IMR-90 (cell line): Measurements from ENCODE around the gene SIAH3. TPM values are rescaled to one million over a fixed set of nuclear protein-coding genes. Genes with fewer than 3 reads are reported as not detected.

Source experiments
- ATAC-seq: fragments of 200-7000 bp; cut with Tn5 transposase; 2 replicates; pipeline ENCODE4 v1.9.1; 2020; ENCODE audit warnings: low read depth, mild to moderate bottlenecking, moderate library complexity
- BruUV-seq: library from RNA; stranded (reverse); fragments of 400-500 nt; replicated peaks from 2 replicates; lab custom pipeline; 2021; lab: Mats Ljungman, UMichigan
- CTCF ChIA-PET: fragments of 300-600 bp; formaldehyde crosslinking; extraction: SDS; loops from one replicate; lab custom pipeline; 2021; ENCODE audit warnings: antibody characterized with exemption; lab: Yijun Ruan, JAX
- POLR2A ChIA-PET: fragments of 300-600 bp; sonication (Branson Sonifier 250); formaldehyde crosslinking; loops from one replicate; lab custom pipeline; 2022; ENCODE audit warnings: antibody characterized with exemption; ENCODE audit not compliant: unreplicated experiment; lab: Charles Lee
- DNase-seq: peaks from one replicate; pipeline ENCODE4 v3.0.0; 2013
- H2AFZ ChIP-seq: replicated peaks from 2 replicates; pipeline ENCODE3; 2013; ENCODE audit warnings: low read length, mild to moderate bottlenecking; ENCODE audit not compliant: poor library complexity
- H2AK5ac ChIP-seq: 2 replicates; pipeline ENCODE4 v1.6.1; 2013; ENCODE audit warnings: low read depth, low read length, inconsistent platforms
- H2AK9ac ChIP-seq: replicated peaks from 2 replicates; pipeline ENCODE3; 2013; ENCODE audit warnings: mild to moderate bottlenecking, low read depth, low read length, moderate library complexity; ENCODE audit not compliant: poor library complexity
- H2BK120ac ChIP-seq: 2 replicates; pipeline ENCODE4 v1.6.1; 2013; ENCODE audit warnings: low read depth, low read length, inconsistent platforms
- H2BK15ac ChIP-seq: 3 replicates; pipeline ENCODE4 v1.6.1; 2013; ENCODE audit warnings: low read depth, low read length, inconsistent platforms
- H2BK20ac ChIP-seq: 2 replicates; pipeline ENCODE4 v1.6.1; 2013; ENCODE audit warnings: low read depth, mild to moderate bottlenecking, inconsistent platforms, low read length, moderate library complexity
- H2BK5ac ChIP-seq: 2 replicates; pipeline ENCODE4 v1.6.1; 2013; ENCODE audit warnings: mild to moderate bottlenecking, low read depth, low read length, inconsistent platforms; ENCODE audit not compliant: poor library complexity, severe bottlenecking
- H3K14ac ChIP-seq: replicated peaks from 2 replicates; pipeline ENCODE4 v1.6.1; 2013; ENCODE audit warnings: low read depth, low read length, inconsistent platforms
- H3K18ac ChIP-seq: 2 replicates; pipeline ENCODE4 v1.6.1; 2013; ENCODE audit warnings: low read depth, low read length, control low read depth
- H3K23ac ChIP-seq: 2 replicates; pipeline ENCODE4 v1.6.1; 2013; ENCODE audit warnings: low read depth, low read length, inconsistent platforms
- H3K27ac ChIP-seq: 2 replicates; pipeline ENCODE4 v1.5.1; 2013; ENCODE audit warnings: mild to moderate bottlenecking, control low read depth, low read length; ENCODE audit not compliant: insufficient read depth
- H3K27me3 ChIP-seq: 2 replicates; pipeline ENCODE4 v1.6.1; 2013; ENCODE audit warnings: low read length; ENCODE audit not compliant: control insufficient read depth, insufficient read depth
- H3K36me3 ChIP-seq: 2 replicates; pipeline ENCODE4 v1.6.1; 2013; ENCODE audit warnings: low read length, mixed read lengths; ENCODE audit not compliant: control insufficient read depth, insufficient read depth
- H3K4ac ChIP-seq: 2 replicates; pipeline ENCODE4 v1.6.1; 2013; ENCODE audit warnings: low read depth, low read length, inconsistent platforms
- H3K4me1 ChIP-seq: 2 replicates; pipeline ENCODE4 v1.6.1; 2013; ENCODE audit warnings: low read length, mixed read lengths; ENCODE audit not compliant: control insufficient read depth, insufficient read depth
- H3K4me2 ChIP-seq: 2 replicates; pipeline ENCODE4 v1.6.1; 2013; ENCODE audit warnings: low read depth, mild to moderate bottlenecking, control low read depth, low read length, moderate library complexity
- H3K4me3 ChIP-seq: 2 replicates; pipeline ENCODE4 v1.5.1; 2013; ENCODE audit warnings: low read depth, mild to moderate bottlenecking, control low read depth, low read length, moderate library complexity; ENCODE audit not compliant: insufficient read depth
- H3K56ac ChIP-seq: 2 replicates; pipeline ENCODE4 v1.6.1; 2013; ENCODE audit warnings: low read length, inconsistent platforms; ENCODE audit not compliant: insufficient read depth; ENCODE audit errors: extremely low read depth
- H3K79me1 ChIP-seq, 2 experiments: 2 replicates each; pipeline ENCODE4 v1.6.1; 2013; ENCODE audit warnings: low read length in 2 of 2, inconsistent platforms in 1 of 2, low read depth in 1 of 2
- H3K9ac ChIP-seq: 2 replicates; pipeline ENCODE4 v1.6.1; 2013; ENCODE audit warnings: low read depth, low read length, control low read depth
- H3K9me1 ChIP-seq: 2 replicates; pipeline ENCODE4 v1.6.1; 2013; ENCODE audit warnings: low read length, inconsistent platforms; ENCODE audit not compliant: insufficient read depth
- H3K9me3 ChIP-seq: 2 replicates; pipeline ENCODE4 v1.6.1; 2013; ENCODE audit warnings: low read length; ENCODE audit not compliant: control insufficient read depth, insufficient read depth
- H4K20me1 ChIP-seq: 2 replicates; pipeline ENCODE4 v1.6.1; 2013; ENCODE audit warnings: low read length, inconsistent platforms; ENCODE audit not compliant: insufficient read depth
- H4K5ac ChIP-seq: 2 replicates; pipeline ENCODE4 v1.6.1; 2013; ENCODE audit warnings: mild to moderate bottlenecking, low read depth, low read length, control low read depth
- H4K8ac ChIP-seq, 2 experiments: 2 replicates each; pipeline ENCODE4 v1.6.1; 2013; ENCODE audit warnings: low read depth in 2 of 2, low read length in 2 of 2, control low read depth in 1 of 2, inconsistent platforms in 1 of 2
- H4K91ac ChIP-seq: 2 replicates; pipeline ENCODE4 v1.6.1; 2013; ENCODE audit warnings: low read depth, low read length, inconsistent platforms; ENCODE audit not compliant: insufficient read depth
- BHLHE40 ChIP-seq: fragments of 150-350 bp; IDR thresholded peaks from 2 replicates; pipeline ENCODE4 v1.6.1; 2016; ENCODE audit warnings: mild to moderate bottlenecking, low read depth, low read length
- CHD1 ChIP-seq: IDR thresholded peaks from 2 replicates; pipeline ENCODE4 v1.6.1; 2012; ENCODE audit warnings: low read depth, low read length, improper control_type of control experiment
- ELK1 ChIP-seq: fragments of 150-350 bp; IDR thresholded peaks from 2 replicates; pipeline ENCODE4 v1.6.1; 2016; ENCODE audit warnings: low read depth, mild to moderate bottlenecking, low read length, moderate library complexity, borderline replicate concordance
- MAFK ChIP-seq: IDR thresholded peaks from 2 replicates; pipeline ENCODE4 v1.6.1; 2012; ENCODE audit warnings: low read depth, low read length, improper control_type of control experiment
- MAZ ChIP-seq: IDR thresholded peaks from 2 replicates; pipeline ENCODE4 v1.6.1; 2012; ENCODE audit warnings: low read depth, mild to moderate bottlenecking, low read length, improper control_type of control experiment, moderate library complexity, borderline replicate concordance
- NFE2L2 ChIP-seq: fragments of 150-350 bp; IDR thresholded peaks from 2 replicates; pipeline ENCODE4 v1.6.1; 2016; ENCODE audit warnings: low read depth, mild to moderate bottlenecking, low read length
- POLR2A ChIP-seq: IDR thresholded peaks from 2 replicates; pipeline ENCODE4 v1.6.1; 2012; ENCODE audit warnings: mild to moderate bottlenecking, low read depth, low read length
- RAD21 ChIP-seq: IDR thresholded peaks from 2 replicates; pipeline ENCODE4 v1.6.1; 2012; ENCODE audit warnings: low read length, improper control_type of control experiment
- RCOR1 ChIP-seq: IDR thresholded peaks from 2 replicates; pipeline ENCODE4 v1.6.1; 2012; ENCODE audit warnings: mild to moderate bottlenecking, low read length, improper control_type of control experiment; ENCODE audit not compliant: insufficient replicate concordance
- RFX5 ChIP-seq: IDR thresholded peaks from 2 replicates; pipeline ENCODE4 v1.8.0; 2012; ENCODE audit warnings: low read depth, mild to moderate bottlenecking, low read length, moderate library complexity
- USF2 ChIP-seq: fragments of 150-350 bp; IDR thresholded peaks from 2 replicates; pipeline ENCODE4 v1.6.1; 2017; ENCODE audit warnings: mild to moderate bottlenecking, antibody characterized with exemption, low read length, low read depth
- whole genome bisulfite sequencing, 2 experiments: methylation state at CpG; one replicate each; pipeline versions ENCODE4 v1.1.5 to v1.1.7; 2013; ENCODE audit warnings: missing lambda C conversion rate in 2 of 2; ENCODE audit not compliant: insufficient read length in 1 of 2; ENCODE audit errors: extremely low coverage in 2 of 2; 5-methylcytosine and 5-hydroxymethylcytosine counted together
- dilution Hi-C: fragments of 300-500 bp; cut with HindIII; formaldehyde crosslinking; loops from one replicate; pipeline ENCODE4 v1.14.3; 2018; ENCODE audit warnings: low sequenced_read_pairs; ENCODE audit not compliant: unreplicated experiment
- in situ Hi-C: fragments of 300-500 bp; cut with MboI; formaldehyde crosslinking; loops from 3 replicates; pipeline ENCODE4 v1.14.3; 2019; ENCODE audit warnings: low sequenced_read_pairs, inconsistent platforms, mixed read lengths
- intact Hi-C: fragments of 100-400 bp; cut with micrococcal nuclease; formaldehyde crosslinking; loops from 2 replicates; pipeline ENCODE4 v1.10.0; 2022
- polyA plus RNA-seq, 3 experiments: library from polyadenylated mRNA; depleted of rRNA; stranded (reverse); fragments of >200 nt; gene quantifications; 2 replicates each; pipeline ENCODE4 v1.2.3, GENCODE V29; 2012; ENCODE audit warnings: low replicate concordance in 1 of 3
- total RNA-seq: library from RNA; depleted of rRNA; stranded (reverse); fragments of >200 nt; gene quantifications from 2 replicates; pipeline ENCODE4 v1.2.3, GENCODE V29; 2012

The SIAH3 gene
- total and polyA plus RNA-seq, 2 of the 4 experiments (the other 2 are of a cell fraction) = under 0.01 TPM; not detected in 1

- ChIA-PET POLR2A (no interaction called here), CTCF (no interaction called here)
- Histone ChIP-seq H3K36me3 (no peaks in the 10 kb centered on the region), H4K5ac (no peak overlapping the region), H2AK9ac (no peak overlapping the region), H3K4ac (no peak overlapping the region), H2BK5ac (no peak overlapping the region), H3K56ac (no peak overlapping the region), H2BK15ac (no peak overlapping the region), H3K9me1 (no peaks in the 10 kb centered on the region), H4K8ac (no peak overlapping the region), H3K14ac (no peak overlapping the region), H3K23ac (no peak overlapping the region), H3K9ac (no peak overlapping the region), H2AFZ (no peak overlapping the region), H3K18ac (no peak overlapping the region), H3K4me2 (no peak overlapping the region), H3K4me1 (no peaks in the 10 kb centered on the region), H4K91ac (no peak overlapping the region), H2BK120ac (no peak overlapping the region), H2BK20ac (no peak overlapping the region), H3K4me3 (no peak overlapping the region), H3K27me3 (peaks cover 50% of the 10 kb centered on the region), H3K27ac (no peak overlapping the region), H3K9me3 (no peaks in the 10 kb centered on the region), H4K20me1 (no peaks in the 10 kb centered on the region), H3K79me1 (no peaks in the 10 kb centered on the region), H2AK5ac (no peak overlapping the region)
- intact Hi-C loops (no loop called here), dilution Hi-C loops (no loop called here), in situ Hi-C loops (no loop called here)
- TF ChIP-seq POLR2A = no peak
- no peak for TF ChIP-seq MAFK
- no peak for TF ChIP-seq CHD1
- no peak for TF ChIP-seq MAZ
- no peak for TF ChIP-seq BHLHE40
- TF ChIP-seq USF2 = no peak
- TF ChIP-seq RCOR1 = no peak
- no peak for TF ChIP-seq NFE2L2
- TF ChIP-seq ELK1 = no peak
- no peak for TF ChIP-seq RAD21
- no peak for TF ChIP-seq RFX5
- WGBS, 2 experiments = 83% methylated on average over 4 of the region's 8 CpGs; no CpG with 5 or more reads in 1 of the 2 experiments
- BruUV-seq = no TSS peak
- ATAC-seq = no peak
- DNase-seq = no peak
Measured at GRCh38 chr13:45846681-45847080, 4.9 kb downstream of the SIAH3 start.
